GM11168 (cell line): ENCODE data around the gene GOLT1A.

Source experiments
- in situ Hi-C: fragments of 300-500 bp; cut with MboI; formaldehyde crosslinking; loops from one replicate; pipeline ENCODE4 v1.12.0; 2022; ENCODE audit warnings: low sequenced_read_pairs; ENCODE audit not compliant: unreplicated experiment

GOLT1A gene

DNA sequence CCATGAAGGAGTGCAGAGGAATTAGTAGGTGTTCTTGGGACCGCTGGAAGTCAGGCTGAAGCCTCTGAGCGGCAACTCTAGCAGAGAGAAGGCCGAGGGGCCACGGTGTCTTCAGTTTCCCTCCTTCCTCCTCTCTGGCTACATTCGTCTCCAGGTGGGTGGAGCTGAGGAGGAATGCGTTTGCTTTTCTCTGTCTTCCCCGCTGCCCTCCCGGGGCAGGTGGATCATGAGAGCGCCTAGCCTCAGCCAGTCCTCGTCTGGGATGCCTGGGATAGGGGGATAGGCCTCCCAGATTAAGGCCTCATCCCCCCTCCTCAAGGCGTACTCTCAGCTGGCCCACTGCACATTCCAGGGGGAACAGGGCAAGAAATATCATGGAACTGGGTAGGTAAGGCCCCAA, 7.5 kb upstream of the GOLT1A start:
- in situ Hi-C loops: no loop called here

DNA sequence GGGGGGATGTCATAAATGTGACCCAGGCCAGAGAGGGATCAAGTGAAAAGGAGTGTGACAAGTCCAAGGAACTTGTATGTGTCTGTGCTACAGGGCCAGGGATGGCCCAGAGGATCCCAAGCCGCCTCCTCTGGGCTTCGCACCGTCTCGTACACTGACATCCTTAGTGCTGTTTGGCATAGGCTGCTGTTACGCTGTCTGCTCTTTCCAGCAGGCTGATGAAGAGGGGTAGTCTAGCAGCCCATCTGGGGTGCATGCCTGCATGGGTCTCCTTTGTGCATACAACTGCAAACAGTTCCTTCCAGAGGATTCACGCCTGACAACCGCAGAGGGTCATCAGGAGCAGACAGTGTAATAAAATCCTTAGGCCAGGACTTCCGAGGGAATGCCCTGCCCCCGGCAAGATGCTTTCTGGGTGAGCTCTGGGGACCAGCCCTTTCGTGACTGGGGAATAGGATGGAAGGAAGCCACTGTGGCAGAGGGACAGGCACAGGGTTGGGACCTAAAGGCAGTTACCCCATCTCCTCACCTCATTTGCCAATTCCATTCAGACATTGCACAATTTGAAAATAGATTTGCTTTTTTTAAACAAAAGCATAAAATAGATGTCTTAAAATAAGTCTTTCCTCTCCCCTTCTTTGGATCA, 6.3 kb upstream of the GOLT1A start:
- in situ Hi-C loops: no loop called here

DNA sequence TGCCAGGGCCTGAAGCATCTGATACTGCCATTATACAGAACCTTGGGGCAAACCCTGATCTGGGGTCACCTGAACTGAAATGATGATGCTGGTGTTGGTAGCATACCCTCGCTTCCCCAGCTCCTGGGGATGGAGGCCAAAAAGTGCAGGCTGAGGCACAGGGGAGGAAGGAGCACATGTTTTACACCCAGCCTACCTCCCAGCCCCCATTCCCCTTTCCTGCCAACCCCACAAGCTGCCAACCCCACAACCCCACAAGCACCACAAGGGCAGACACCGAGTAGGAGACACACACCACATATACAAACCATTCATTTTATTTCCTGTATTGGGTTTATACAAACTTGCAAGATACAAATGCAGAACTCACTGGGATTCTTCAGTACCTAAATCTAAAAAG, 4.8 kb upstream of the GOLT1A start:
- in situ Hi-C loops: no loop called here

DNA sequence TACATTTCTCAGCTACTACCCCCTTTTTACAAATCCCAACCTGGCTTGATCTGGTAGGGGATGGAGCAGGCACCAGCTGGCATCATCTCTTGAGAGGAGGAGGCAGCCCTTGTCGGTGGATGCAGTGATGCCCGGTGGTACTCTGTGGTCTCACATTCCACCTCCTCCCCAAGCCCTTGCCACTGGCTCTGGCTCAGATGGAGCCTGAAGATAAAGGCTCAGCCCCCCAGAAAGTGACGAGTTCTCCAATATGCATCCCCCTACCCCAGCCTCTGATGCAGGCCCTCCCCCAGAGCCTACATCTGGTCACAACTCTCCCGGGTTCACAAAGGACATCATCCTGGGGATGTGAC, 3.8 kb upstream of the GOLT1A start:
- in situ Hi-C loops: no loop called here

- in situ Hi-C loops: no loop called here
These were observed 3.3 kb upstream of the GOLT1A start for GRCh38 chr1:204216880-204217647.

DNA sequence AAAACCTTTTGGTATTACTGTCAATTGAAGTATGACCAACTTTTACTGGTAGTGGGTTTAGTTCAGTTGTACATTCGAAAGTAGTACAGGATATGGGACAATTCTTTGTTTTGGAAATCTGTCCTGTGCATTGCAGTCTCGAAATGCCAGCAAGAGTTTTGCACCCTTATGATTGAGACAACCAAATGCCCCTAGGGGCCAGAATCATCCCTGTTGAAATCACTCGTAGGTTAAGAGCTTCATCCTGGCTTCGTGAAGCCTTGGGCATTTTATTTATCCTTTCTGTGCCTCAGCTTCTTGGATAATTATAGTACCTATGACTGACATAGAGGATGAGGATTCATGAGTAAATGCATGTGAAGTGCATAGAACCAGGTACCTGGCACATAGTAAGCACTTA, 2.4 kb upstream of the GOLT1A start:
- in situ Hi-C loops: no loop called here

DNA sequence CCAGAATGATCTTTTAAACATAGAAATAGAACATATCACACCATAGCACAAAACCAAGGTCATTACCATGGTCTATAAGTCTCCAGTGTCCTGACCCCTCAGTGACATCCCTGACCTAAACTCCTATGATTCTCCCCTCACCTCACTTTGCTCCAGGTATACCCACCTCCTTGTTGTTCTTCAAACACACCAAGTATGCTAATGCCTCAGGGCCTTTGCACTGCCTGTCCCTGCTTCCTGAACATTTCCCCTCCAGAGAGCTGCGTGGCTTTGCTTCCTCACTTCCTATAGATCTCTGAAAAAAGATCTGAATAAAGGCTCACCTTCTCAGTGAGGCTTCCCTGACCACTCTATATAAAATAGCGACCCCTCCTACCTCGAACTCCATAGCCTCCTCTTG, 1.1 kb downstream of the GOLT1A start:
- in situ Hi-C loops: no loop called here

DNA sequence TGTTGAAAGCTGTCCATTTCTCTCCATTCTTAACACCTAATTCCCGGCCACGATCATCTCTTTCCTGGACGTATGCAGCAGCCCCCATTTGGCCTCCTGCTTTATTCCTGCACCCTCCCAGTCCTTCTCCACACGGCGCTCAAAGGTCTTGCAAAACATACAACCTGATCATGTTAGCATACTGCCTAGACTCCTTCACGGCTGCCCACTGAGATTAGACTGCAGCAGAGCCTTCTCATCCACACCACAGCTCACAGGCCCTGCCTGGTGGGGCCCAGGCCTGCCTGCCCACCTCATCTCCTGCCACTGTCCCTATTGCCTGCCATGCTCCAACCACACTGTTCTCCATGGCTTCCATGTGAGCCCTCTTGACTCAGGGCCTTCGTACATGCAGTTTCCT, 2.7 kb downstream of the GOLT1A start:
- in situ Hi-C loops: no loop called here

- in situ Hi-C loops: no loop called here
These were observed 6.6 kb downstream of the GOLT1A start for GRCh38 chr1:204207136-204207616.

DNA sequence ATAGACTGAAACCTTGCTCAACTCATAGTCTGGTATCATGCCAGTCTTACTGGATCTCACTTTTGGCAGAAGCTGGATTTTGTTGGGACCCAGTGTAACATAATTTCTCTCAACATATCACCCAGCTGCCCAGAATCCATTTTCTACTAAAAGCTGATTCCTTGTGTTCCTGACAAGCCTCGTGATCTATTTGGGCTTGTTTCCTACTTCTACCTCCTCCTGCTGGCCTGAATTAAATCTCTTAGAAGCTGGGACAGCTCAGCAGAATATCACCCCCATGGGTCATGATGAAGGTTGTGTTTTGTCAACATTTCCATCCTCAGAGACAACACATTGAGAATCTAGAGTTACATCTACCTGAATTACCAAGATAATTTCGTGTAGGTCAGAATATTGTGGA, 7.7 kb downstream of the GOLT1A start:
- in situ Hi-C loops: no loop called here

DNA sequence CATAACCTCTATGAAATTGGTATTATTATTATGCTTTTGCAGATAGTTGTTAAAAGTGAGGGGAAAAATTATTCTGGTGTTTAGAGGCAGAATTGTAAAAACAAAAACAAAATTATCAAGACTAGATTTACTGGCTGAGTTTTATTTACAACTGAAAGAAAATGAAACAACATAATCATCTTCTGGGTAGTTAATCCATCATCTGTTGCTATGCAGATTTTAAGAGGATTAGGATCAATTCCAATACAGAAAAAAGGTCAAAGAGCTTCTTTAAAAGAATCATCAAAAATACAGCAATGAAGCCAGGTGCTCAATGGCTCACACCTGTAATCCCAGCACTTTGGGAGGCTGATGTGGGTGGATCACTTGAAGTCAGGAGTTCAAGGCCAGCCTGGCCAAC, 8.3 kb downstream of the GOLT1A start:
- in situ Hi-C loops: no loop called here

- in situ Hi-C loops: no loop called here
These were observed 8.8 kb downstream of the GOLT1A start for GRCh38 chr1:204204944-204205343.

GRCh38 chr1:204203206-204203767, 10.5 kb downstream of the GOLT1A start:
- in situ Hi-C loops: no loop called here

GRCh38 chr1:204202481-204202880, 11.3 kb downstream of the GOLT1A start:
- in situ Hi-C loops: no loop called here

DNA sequence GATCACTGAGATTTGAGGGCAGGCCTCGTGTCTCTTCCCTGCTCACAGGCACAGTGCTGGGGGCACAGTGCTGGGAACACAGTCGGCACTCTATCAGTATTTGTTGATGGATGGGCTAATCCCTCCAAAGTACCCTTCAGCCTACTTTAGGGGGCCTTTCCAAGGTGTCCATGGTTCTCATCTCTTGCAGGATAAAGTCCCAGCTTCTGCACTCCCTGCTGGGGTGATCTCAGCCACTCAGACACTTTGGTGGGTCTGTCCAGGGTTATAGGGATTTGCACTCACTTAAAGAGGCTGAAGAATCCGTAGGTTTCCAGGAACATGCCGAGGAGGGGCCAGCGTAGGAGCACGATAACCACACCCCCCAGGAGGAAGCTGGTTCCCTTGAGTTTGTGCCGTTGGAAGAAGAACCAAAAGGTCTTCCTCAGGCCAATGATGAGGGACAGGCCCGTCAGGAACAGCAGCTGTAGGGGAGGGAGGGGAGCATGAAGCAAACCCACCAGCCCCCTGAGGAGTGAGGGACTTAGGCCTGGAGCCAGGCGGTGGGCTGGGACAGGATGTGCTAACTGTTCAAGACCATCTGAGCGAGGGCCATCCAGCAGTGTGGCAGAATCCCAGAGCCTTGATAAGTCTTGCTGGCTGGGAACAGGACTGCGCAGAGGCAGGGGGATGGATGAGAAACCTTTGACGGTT, 12.3 kb downstream of the GOLT1A start:
- in situ Hi-C loops: no loop called here

GRCh38 chr1:204199579-204199978, 14.2 kb downstream of the GOLT1A start:
- in situ Hi-C loops: no loop called here

- in situ Hi-C loops: no loop called here
These were observed 15.1 kb downstream of the GOLT1A start for GRCh38 chr1:204198348-204199340.

- in situ Hi-C loops: no loop called here
These were observed 16.7 kb downstream of the GOLT1A start for GRCh38 chr1:204197068-204197467.

- in situ Hi-C loops: no loop called here
These were observed 17.6 kb downstream of the GOLT1A start, which contains the start of gene KISS1 for GRCh38 chr1:204196068-204196795. Gene KISS1, minus strand, starts transcription at chr1:204196491. Its CDS starts 3,615 bp downstream, at chr1:204192876.
